GM21786 (cell line): ENCODE results near the gene IL3RA.
"Not testable (repeated sequence)": the region's sequence is repeated elsewhere in the genome, so short reads cannot be mapped to it uniquely, and the experiment has no call there.

ENCODE experiments used
- ATAC-seq: cut with Tn5 transposase; IDR thresholded peaks from one replicate; pipeline ENCODE4 v1.9.1; 2021; ENCODE audit not compliant: unreplicated experiment

The IL3RA gene

GRCh38 chrX:1336331-1336943 is at the start of gene IL3RA:
TSS of gene IL3RA (plus strand) at chrX:1336785. CDS start at chrX:1341766, 4,981 bp downstream.
- peak; percentile 70 for ATAC-seq

- no peak for ATAC-seq
Observed at GRCh38 chrX:1289535-1289934, 47.0 kb upstream of the IL3RA start.

- ATAC-seq: no peak
Observed at GRCh38 chrX:1291110-1291740, 45.4 kb upstream of the IL3RA start.

- no peak for ATAC-seq
Observed at GRCh38 chrX:1292575-1293290, 43.9 kb upstream of the IL3RA start.

- ATAC-seq: no peak
Observed at GRCh38 chrX:1294301-1295067, 42.1 kb upstream of the IL3RA start.

GRCh38 chrX:1295550-1295949 is 41.0 kb upstream of the IL3RA start:
- no peak for ATAC-seq

GRCh38 chrX:1297591-1297990 is 39.0 kb upstream of the IL3RA start:
- ATAC-seq: not testable (repeated sequence)

GRCh38 chrX:1300449-1300848 is 36.1 kb upstream of the IL3RA start:
- no peak for ATAC-seq

GRCh38 chrX:1305411-1305810 is 31.2 kb upstream of the IL3RA start:
- ATAC-seq: no peak

- no peak for ATAC-seq
Observed at GRCh38 chrX:1306909-1307625, 29.5 kb upstream of the IL3RA start.

- ATAC-seq: no peak
Observed at GRCh38 chrX:1307626-1308340, 28.8 kb upstream of the IL3RA start.

GRCh38 chrX:1308476-1308875 is 28.1 kb upstream of the IL3RA start:
- no peak for ATAC-seq

GRCh38 chrX:1308917-1309316 is 27.7 kb upstream of the IL3RA start:
- ATAC-seq: not testable (repeated sequence)

GRCh38 chrX:1313788-1314187 is 22.8 kb upstream of the IL3RA start:
- no peak for ATAC-seq

GRCh38 chrX:1316527-1316926 is 20.1 kb upstream of the IL3RA start:
- ATAC-seq: no peak

- ATAC-seq: no peak
Observed at GRCh38 chrX:1321674-1322073, 14.9 kb upstream of the IL3RA start.

GRCh38 chrX:1322393-1322792 is 14.2 kb upstream of the IL3RA start:
- no peak for ATAC-seq

GRCh38 chrX:1323315-1323714 is 13.3 kb upstream of the IL3RA start:
- peak; percentile 75 for ATAC-seq

- ATAC-seq: no peak
Observed at GRCh38 chrX:1325515-1326116, 11.0 kb upstream of the IL3RA start.
